NOMO-1 treated with dmso at 0.1 percent for 144 hours (cell line): ENCODE data around the gene STEAP1.
"Not testable (repeated sequence)": the region's sequence is repeated elsewhere in the genome, so short reads cannot be mapped to it uniquely, and the experiment has no call there.

Experiments used
- DNase-seq: peaks from one replicate; lab custom pipeline; 2025; ENCODE audit not compliant: unreplicated experiment; lab: John Stamatoyannopoulos, UW

Gene STEAP1

GRCh38 chr7:90173127-90173844 is 19.0 kb downstream of the STEAP1 start:
- DNase-seq, result peak; percentile 66

GRCh38 chr7:90175667-90176066 is 21.4 kb downstream of the STEAP1 start:
- no peak for DNase-seq

GRCh38 chr7:90176195-90176594 is 21.9 kb downstream of the STEAP1 start:
- DNase-seq, result no peak

- DNase-seq, result no peak
Measured at GRCh38 chr7:90178166-90178565, 23.9 kb downstream of the STEAP1 start.

GRCh38 chr7:90178679-90179278 is 24.5 kb downstream of the STEAP1 start:
- peak; percentile 100 for DNase-seq

- DNase-seq, result no peak
Measured at GRCh38 chr7:90180011-90180585, 25.8 kb downstream of the STEAP1 start.

GRCh38 chr7:90180649-90181048 is 26.4 kb downstream of the STEAP1 start:
- DNase-seq, result peak; percentile 34

GRCh38 chr7:90181485-90181884 is 27.2 kb downstream of the STEAP1 start:
- no peak for DNase-seq

- DNase-seq, result not testable (repeated sequence)
Measured at GRCh38 chr7:90186290-90186689, 32.0 kb downstream of the STEAP1 start.

- DNase-seq, result no peak
Measured at GRCh38 chr7:90187507-90188050, 33.3 kb downstream of the STEAP1 start.

GRCh38 chr7:90188281-90188680 is 34.0 kb downstream of the STEAP1 start:
- DNase-seq, result peak; percentile 88

- DNase-seq, result no peak
Measured at GRCh38 chr7:90190995-90191394, 36.7 kb downstream of the STEAP1 start.

- no peak for DNase-seq
Measured at GRCh38 chr7:90191648-90192047, 37.4 kb downstream of the STEAP1 start.

- DNase-seq, result no peak
Measured at GRCh38 chr7:90192876-90193750, 38.8 kb downstream of the STEAP1 start.

GRCh38 chr7:90194911-90195809 is 40.9 kb downstream of the STEAP1 start:
- no peak for DNase-seq

GRCh38 chr7:90201500-90202195 is 47.4 kb downstream of the STEAP1 start:
- no peak for DNase-seq

GRCh38 chr7:90207956-90208355 is 53.7 kb downstream of the STEAP1 start:
- DNase-seq, result no peak

- DNase-seq, result no peak
Measured at GRCh38 chr7:90209776-90210175, 55.5 kb downstream of the STEAP1 start.

- no peak for DNase-seq
Measured at GRCh38 chr7:90210475-90210874, 56.2 kb downstream of the STEAP1 start.

GRCh38 chr7:90210981-90211380 is 56.7 kb downstream of the STEAP1 start:
- no peak for DNase-seq
